ENCODE data around the gene SREK1. TPM values are rescaled to one million over a fixed set of nuclear protein-coding genes. Genes with fewer than 3 reads are reported as not detected.

SREK1 gene
- total RNA-seq, 6 experiments from 2014 or later, result 20.9 to 44.4 (median 34.2) TPM

DNA sequence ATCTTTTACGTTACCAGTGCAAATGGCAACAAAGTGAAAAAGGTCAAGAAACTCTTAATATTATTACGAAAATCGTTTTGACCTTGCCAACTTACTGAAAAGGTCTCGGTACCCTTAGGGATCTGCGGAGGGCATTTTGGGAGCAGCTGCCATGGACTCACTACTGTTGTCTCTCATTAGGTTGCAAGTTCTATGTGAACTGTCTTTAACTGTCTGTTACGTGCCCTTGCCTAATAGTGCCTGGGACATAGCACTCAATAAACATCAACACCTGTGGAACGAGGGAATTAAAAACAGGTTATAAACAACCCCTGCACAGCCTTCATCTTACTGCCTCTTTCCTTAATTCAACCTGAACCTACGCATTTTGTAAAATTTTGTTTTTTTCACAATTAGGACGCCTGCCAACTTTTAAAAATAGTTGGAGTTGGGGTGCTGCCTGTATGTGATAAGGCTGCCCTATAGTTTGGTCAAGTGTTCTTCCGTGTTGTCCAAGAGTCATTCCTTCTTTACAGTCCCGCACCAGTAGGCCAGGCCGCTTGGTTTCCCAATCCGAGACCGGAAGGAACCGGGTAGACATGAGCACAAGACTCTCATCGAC lies 527 bp upstream of the SREK1 start:
- ATAC-seq (peak; percentile 1 to 65 (median 34)), DNase-seq (no peak)
- H3K27ac ChIP-seq, result peak overlapping the region; percentile 95 to 96 (median 96)
- H3K27me3 ChIP-seq, result no peaks in the 10 kb centered on the region
- no peaks in the 10 kb centered on the region for H3K36me3 ChIP-seq
- no peaks in the 10 kb centered on the region for H3K9me3 ChIP-seq
- WGBS (ENCODE audit: insufficient coverage, low coverage, low lambda C conversion rate, missing lambda C conversion rate), result 13% methylated on average over 16 of the region's 16 CpGs
- intact Hi-C loops (cut with DNase I), result no loop called here
- TF ChIP-seq, protein P1, sequence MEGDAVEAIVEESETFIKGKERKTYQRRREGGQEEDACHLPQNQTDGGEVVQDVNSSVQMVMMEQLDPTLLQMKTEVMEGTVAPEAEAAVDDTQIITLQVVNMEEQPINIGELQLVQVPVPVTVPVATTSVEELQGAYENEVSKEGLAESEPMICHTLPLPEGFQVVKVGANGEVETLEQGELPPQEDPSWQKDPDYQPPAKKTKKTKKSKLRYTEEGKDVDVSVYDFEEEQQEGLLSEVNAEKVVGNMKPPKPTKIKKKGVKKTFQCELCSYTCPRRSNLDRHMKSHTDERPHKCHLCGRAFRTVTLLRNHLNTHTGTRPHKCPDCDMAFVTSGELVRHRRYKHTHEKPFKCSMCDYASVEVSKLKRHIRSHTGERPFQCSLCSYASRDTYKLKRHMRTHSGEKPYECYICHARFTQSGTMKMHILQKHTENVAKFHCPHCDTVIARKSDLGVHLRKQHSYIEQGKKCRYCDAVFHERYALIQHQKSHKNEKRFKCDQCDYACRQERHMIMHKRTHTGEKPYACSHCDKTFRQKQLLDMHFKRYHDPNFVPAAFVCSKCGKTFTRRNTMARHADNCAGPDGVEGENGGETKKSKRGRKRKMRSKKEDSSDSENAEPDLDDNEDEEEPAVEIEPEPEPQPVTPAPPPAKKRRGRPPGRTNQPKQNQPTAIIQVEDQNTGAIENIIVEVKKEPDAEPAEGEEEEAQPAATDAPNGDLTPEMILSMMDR (IDR thresholded peaks at IDR 0.05), result no peak
- TF ChIP-seq POLR2A (IDR thresholded peaks at IDR 0.05), result no peak
- peak overlapping the region; percentile 78 to 88 (median 80) for H3K4me3 ChIP-seq
- peaks cover 0 to 24% (median 3%) of the 10 kb centered on the region in 4 donors for H3K4me1 ChIP-seq

DNA sequence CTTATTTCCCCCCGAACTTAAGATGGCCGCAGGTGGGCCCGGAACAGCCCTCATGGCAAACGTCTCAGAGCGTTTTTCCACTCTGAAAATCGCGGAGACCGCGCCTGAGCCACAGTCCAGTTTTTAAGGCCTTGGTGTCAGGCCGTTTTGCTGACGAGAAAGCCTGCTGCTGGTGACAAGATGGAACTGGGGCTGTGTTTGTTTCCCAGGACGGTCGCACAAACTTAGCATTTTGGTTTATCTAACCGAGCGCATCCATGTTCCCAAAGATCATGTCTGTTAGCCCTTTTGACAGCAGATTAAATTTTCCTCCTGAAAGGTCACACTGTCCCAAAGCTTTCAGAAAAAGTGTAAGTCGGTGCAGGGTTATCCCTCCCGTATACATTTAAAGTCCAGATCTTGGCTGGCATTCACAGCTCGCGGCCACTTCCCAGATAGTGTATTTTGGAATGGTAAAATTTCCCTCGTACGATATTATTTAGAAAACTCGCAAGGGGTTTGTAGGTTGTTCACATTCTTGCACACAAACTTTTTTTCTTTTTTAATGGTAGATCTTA lies 812 bp downstream of the SREK1 start:
- H3K27ac ChIP-seq, result peak overlapping the region; percentile 95 to 96 (median 96)
- no peaks in the 10 kb centered on the region for H3K36me3 ChIP-seq
- no peak for TF ChIP-seq POLR2A (IDR thresholded peaks at IDR 0.05)
- TF ChIP-seq, protein P1 (IDR thresholded peaks at IDR 0.05), result no peak
- 0% methylated on average over 21 of the region's 22 CpGs for WGBS (ENCODE audit: insufficient coverage, low coverage, low lambda C conversion rate, missing lambda C conversion rate)
- peaks cover 0 to 24% (median 3%) of the 10 kb centered on the region in 4 donors for H3K4me1 ChIP-seq
- H3K9me3 ChIP-seq, result no peaks in the 10 kb centered on the region
- DNase-seq, result no peak
- no peaks in the 10 kb centered on the region for H3K27me3 ChIP-seq
- ATAC-seq, result peak; percentile 57 to 65 (median 62)
- H3K4me3 ChIP-seq, result peak overlapping the region; percentile 78 to 88 (median 80)
- intact Hi-C loops (cut with DNase I), result no loop called here

DNA sequence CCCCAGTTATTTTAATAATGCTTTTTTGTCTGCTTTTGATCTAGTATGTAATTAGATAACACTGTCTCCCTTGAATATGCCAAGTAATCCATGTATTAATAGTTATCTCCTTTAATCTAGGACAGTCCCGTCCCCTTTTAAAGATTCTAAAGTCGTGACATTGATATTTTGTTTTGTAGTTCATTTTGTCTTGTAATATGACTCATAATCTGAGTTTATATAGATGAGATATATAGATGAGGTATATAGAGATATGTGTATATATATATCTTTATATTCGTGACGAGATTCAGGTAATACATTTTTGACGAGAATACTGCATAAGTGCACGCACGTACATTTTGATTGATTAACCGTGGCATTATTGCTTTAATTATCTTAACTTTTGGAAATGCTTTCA lies 1.6 kb downstream of the SREK1 start:
- DNase-seq (no peak), ATAC-seq (no peak)
- intact Hi-C loops (cut with DNase I), result no loop called here
- Histone ChIP-seq H3K4me3 (peak overlapping the region; percentile 78 to 88 (median 80)), H3K27me3 (no peaks in the 10 kb centered on the region), H3K9me3 (no peaks in the 10 kb centered on the region), H3K4me1 (peaks cover 0 to 31% (median 3%) of the 10 kb centered on the region in 4 donors), H3K36me3 (no peaks in the 10 kb centered on the region), H3K27ac (peak overlapping the region in 2 of 3 donors; percentile 95 to 96)
- 27% methylated on average over 8 of the region's 8 CpGs for WGBS (ENCODE audit: insufficient coverage, low coverage, low lambda C conversion rate, missing lambda C conversion rate)
- no peak for TF ChIP-seq POLR2A (IDR thresholded peaks at IDR 0.05)
- TF ChIP-seq, protein P1 (IDR thresholded peaks at IDR 0.05), result no peak

DNA sequence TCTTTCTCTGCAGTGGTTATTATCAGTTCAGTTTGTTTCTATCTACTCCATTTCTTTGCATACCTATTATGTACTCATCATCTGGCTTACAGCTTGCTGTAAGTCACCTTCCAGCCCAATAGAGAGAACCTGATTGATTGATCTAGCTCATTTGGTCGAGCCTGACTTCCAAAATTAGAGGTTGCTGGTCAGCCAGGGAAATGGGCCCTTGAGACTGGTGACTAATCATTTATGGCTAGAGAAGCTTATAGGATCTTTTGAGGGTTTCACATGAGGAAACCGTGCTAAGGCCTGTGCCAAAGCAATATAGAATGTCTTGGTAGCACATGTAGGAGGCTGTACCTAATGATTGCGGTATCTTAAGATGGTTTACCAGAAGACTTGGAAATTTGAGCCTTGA lies 5.8 kb downstream of the SREK1 start:
- no peak for TF ChIP-seq POLR2A (IDR thresholded peaks at IDR 0.05)
- TF ChIP-seq, protein P1 (IDR thresholded peaks at IDR 0.05), result no peak
- Histone ChIP-seq H3K9me3 (no peaks in the 10 kb centered on the region), H3K4me3 (no peak overlapping the region), H3K27me3 (no peaks in the 10 kb centered on the region), H3K4me1 (peaks cover 0 to 31% (median 3%) of the 10 kb centered on the region in 4 donors), H3K27ac (no peak overlapping the region), H3K36me3 (no peaks in the 10 kb centered on the region)
- intact Hi-C loops (cut with DNase I), result no loop called here
- DNase-seq (no peak), ATAC-seq (no peak)
- 64% methylated on average over 3 of the region's 3 CpGs for WGBS (ENCODE audit: insufficient coverage, low coverage, low lambda C conversion rate, missing lambda C conversion rate)
